K562 (cell line): ENCODE data around the gene KRTAP10-4.

ENCODE experiments used
- BMI1 ChIP-seq: fragments of 150-350 bp; IDR thresholded peaks from 2 replicates; pipeline ENCODE4 v1.6.1; 2014; ENCODE audit warnings: low read length
- CTCF ChIP-seq, 3 experiments: IDR thresholded peaks in 2 of 3; conservative IDR thresholded peaks in 1 of 3; 2 replicates each; pipeline ENCODE4 v1.5.1; 2011 to 2012; ENCODE audit warnings: low read length in 3 of 3, mild to moderate bottlenecking in 3 of 3, control low read depth in 2 of 3, improper control_type of control experiment in 1 of 3, inconsistent platforms in 1 of 3, low read depth in 1 of 3, mixed read lengths in 1 of 3, moderate library complexity in 1 of 3; ENCODE audit not compliant: insufficient read depth in 2 of 3
- FIP1L1 ChIP-seq: fragments of 200-400 bp; formaldehyde crosslinking; IDR thresholded peaks from 2 replicates; pipeline ENCODE4 v1.6.1; 2018; ENCODE audit warnings: mild to moderate bottlenecking, low read depth, low read length; ENCODE audit not compliant: poor library complexity, severe bottlenecking
- PHF21A ChIP-seq: fragments of 450-650 bp; IDR thresholded peaks from 2 replicates; pipeline ENCODE4 v1.6.1; 2017; ENCODE audit warnings: low read depth, borderline replicate concordance
- POLR2A ChIP-seq: fragments of 450-650 bp; conservative IDR thresholded peaks from 2 replicates; pipeline ENCODE4 v1.6.1; 2016
- PRDM10 ChIP-seq: fragments of 450-650 bp; IDR thresholded peaks from 2 replicates; pipeline ENCODE4 v1.6.1; 2018; ENCODE audit not compliant: partially characterized antibody
- SP1 ChIP-seq: sonication (generic); formaldehyde crosslinking; IDR thresholded peaks from 2 replicates; pipeline ENCODE4 v1.8.1; 2022; ENCODE audit warnings: mild to moderate bottlenecking, missing genetic modification reagents
- TBP ChIP-seq: optimal IDR thresholded peaks from 2 replicates; pipeline ENCODE3; 2011; ENCODE audit warnings: low read depth, low read length, improper control_type of control experiment
- TSC22D4 ChIP-seq: fragments of 450-650 bp; IDR thresholded peaks from 2 replicates; pipeline ENCODE4 v1.6.1; 2016; ENCODE audit warnings: missing genetic modification characterization, missing biosample characterization, control low read depth
- YY1 ChIP-seq, 3 experiments: IDR thresholded peaks; 2 replicates each; pipeline ENCODE4 v1.6.1; 2011; ENCODE audit warnings: low read length in 2 of 3, mild to moderate bottlenecking in 2 of 3, moderate library complexity in 2 of 3, borderline replicate concordance in 1 of 3, control low read depth in 1 of 3, low read depth in 1 of 3; ENCODE audit not compliant: insufficient read depth in 3 of 3, insufficient replicate concordance in 2 of 3, control insufficient read depth in 1 of 3, insufficient read length in 1 of 3; ENCODE audit errors: extremely low read depth in 1 of 3

GRCh38 chr21:44556879-44557278 is 16.6 kb upstream of the KRTAP10-4 start:
- TF ChIP-seq TSC22D4 (no peak), BMI1 (no peak), FIP1L1 (no peak), POLR2A (no peak), CTCF (IDR thresholded peaks at IDR 0.05 in 2 of 3, conservative IDR thresholded peaks at IDR 0.05 in 1 of 3; ENCODE audit: insufficient read depth in 2 of 3, low read depth in 1 of 3, low read length in 3 of 3) (no peak), SP1 (CRISPR knock-in tag) (no peak), TBP (no peak), PRDM10 (no peak), PHF21A (no peak), YY1 (IDR thresholded peaks at IDR 0.05; ENCODE audit: borderline replicate concordance in 1 of 3, control insufficient read depth in 1 of 3, extremely low read depth in 1 of 3, insufficient read depth in 3 of 3, insufficient read length in 1 of 3, insufficient replicate concordance in 2 of 3, low read depth in 1 of 3, low read length in 2 of 3) (no peak)
